B cell (primary cell): Measurements from ENCODE around the gene C6orf47. TPM values are rescaled to one million over a fixed set of nuclear protein-coding genes. Genes with fewer than 3 reads are reported as not detected.
A peak's percentile ranks its signal among the peaks of the same experiment; 100 is the strongest.

Experiments used
- ATAC-seq: fragments of 200-7000 bp; cut with Tn5 transposase; one replicate; pipeline ENCODE4 v1.10.0; 2021; ENCODE audit warnings: low read depth, mild to moderate bottlenecking, moderate number of reproducible peaks, moderate library complexity
- CTCF ChIA-PET: fragments of 350-600 bp; sonication (Branson Sonifier 250); formaldehyde crosslinking; loops from one replicate; lab custom pipeline; 2021; ENCODE audit warnings: antibody characterized with exemption, inconsistent platforms; lab: Charles Lee
- POLR2A ChIA-PET: fragments of 350-600 bp; sonication (Branson Sonifier 250); formaldehyde crosslinking; loops from one replicate; lab custom pipeline; 2021; ENCODE audit warnings: antibody characterized with exemption; lab: Charles Lee
- DNase-seq: peaks from one replicate; pipeline ENCODE4 v3.0.0; 2013
- H2AFZ ChIP-seq: 2 replicates; pipeline ENCODE4 v1.6.1; 2012; ENCODE audit warnings: mild to moderate bottlenecking, low read depth, low read length; ENCODE audit not compliant: insufficient read depth, poor library complexity, severe bottlenecking
- H3K27ac ChIP-seq, 2 donors: 1 replicate in 1 of 2; 2 replicates in 1 of 2; pipeline ENCODE4 v1.5.1; 2012 to 2013; ENCODE audit warnings: low read length in 2 of 2, mild to moderate bottlenecking in 2 of 2, moderate library complexity in 1 of 2
- H3K27me3 ChIP-seq, 4 experiments: fragments of 200-600 bp in 1 of 4; sonication (generic) in 1 of 4; replicated peaks in 1 of 4; 1 replicate in 2 of 4; 2 replicates in 2 of 4; pipeline versions ENCODE4 v1.6.1 to v1.7.0; 2013 to 2016; ENCODE audit warnings: low read length in 3 of 4, mild to moderate bottlenecking in 2 of 4, mixed read lengths in 1 of 4, moderate library complexity in 1 of 4; ENCODE audit not compliant: insufficient read depth in 4 of 4, control insufficient read depth in 3 of 4; ENCODE audit errors: control extremely low read depth in 1 of 4
- H3K36me3 ChIP-seq, 2 experiments: replicated peaks in 1 of 2; 1 replicate in 1 of 2; 2 replicates in 1 of 2; pipeline versions ENCODE4 v1.6.1 to v1.7.1; 2013; ENCODE audit warnings: low read length in 1 of 2; ENCODE audit not compliant: insufficient read depth in 2 of 2, control insufficient read depth in 1 of 2; ENCODE audit errors: control extremely low read depth in 1 of 2, extremely low read depth in 1 of 2
- H3K4me1 ChIP-seq, 2 donors: fragments of 200-600 bp in 1 of 2; sonication (generic) in 1 of 2; 1 replicate in 1 of 2; 2 replicates in 1 of 2; pipeline versions ENCODE4 v1.5.1 to v1.6.1; 2013 to 2017; ENCODE audit warnings: low read length in 2 of 2; ENCODE audit not compliant: control insufficient read depth in 2 of 2, insufficient read depth in 2 of 2
- H3K4me2 ChIP-seq: replicated peaks from 2 replicates; pipeline ENCODE3; 2012; ENCODE audit warnings: mild to moderate bottlenecking, low read depth, low read length; ENCODE audit not compliant: poor library complexity, severe bottlenecking
- H3K4me3 ChIP-seq, 5 experiments: fragments of 200-600 bp in 1 of 5; sonication (generic) in 1 of 5; 1 replicate in 3 of 5; 2 replicates in 2 of 5; pipeline versions ENCODE4 v1.5.1 to v1.7.0; 2011 to 2016; ENCODE audit warnings: low read length in 4 of 5, mild to moderate bottlenecking in 4 of 5, low read depth in 2 of 5, control low read depth in 1 of 5, moderate library complexity in 1 of 5; ENCODE audit not compliant: insufficient read depth in 1 of 5; ENCODE audit errors: control extremely low read depth in 1 of 5, extremely low read depth in 1 of 5
- H3K79me2 ChIP-seq: fragments of 200-600 bp; sonication (generic); one replicate; pipeline ENCODE4 v1.6.0; 2016; ENCODE audit warnings: low read length; ENCODE audit not compliant: control insufficient read depth, insufficient read depth
- H3K9ac ChIP-seq: fragments of 200-600 bp; sonication (generic); 2 replicates; pipeline ENCODE4 v1.6.1; 2017; ENCODE audit warnings: mild to moderate bottlenecking, low read length, moderate library complexity
- H3K9me3 ChIP-seq, 3 donors: one replicate each; pipeline versions ENCODE4 v1.6.1 to v1.7.1; 2013; ENCODE audit warnings: low read length in 2 of 3; ENCODE audit not compliant: control insufficient read depth in 2 of 3, insufficient read depth in 1 of 3; ENCODE audit errors: control extremely low read depth in 1 of 3
- H4K20me1 ChIP-seq: 2 replicates; pipeline ENCODE4 v1.6.0; 2012; ENCODE audit warnings: mild to moderate bottlenecking, low read length; ENCODE audit not compliant: insufficient read depth, control insufficient read depth, poor library complexity, severe bottlenecking
- H3K27ac Mint-ChIP-seq: one replicate; pipeline ENCODE4 v1.8.0; 2021; ENCODE audit warnings: mixed read lengths
- H3K27me3 Mint-ChIP-seq: one replicate; pipeline ENCODE4 v1.8.0; 2021; ENCODE audit warnings: mixed read lengths
- H3K4me1 Mint-ChIP-seq: one replicate; pipeline ENCODE4 v1.8.0; 2021; ENCODE audit warnings: mixed read lengths
- H3K4me3 Mint-ChIP-seq: one replicate; pipeline ENCODE4 v1.8.0; 2021; ENCODE audit warnings: mixed read lengths
- H3K9me3 Mint-ChIP-seq: one replicate; pipeline ENCODE4 v1.8.0; 2022; ENCODE audit warnings: mixed read lengths; ENCODE audit not compliant: insufficient read depth
- EZH2 ChIP-seq: IDR thresholded peaks from 2 replicates; pipeline ENCODE4 v1.6.1; 2012; ENCODE audit warnings: borderline replicate concordance, low read depth, mild to moderate bottlenecking, moderate library complexity, low read length; ENCODE audit not compliant: insufficient read depth, poor library complexity, severe bottlenecking
- WGBS: methylation state at CpG from one replicate; pipeline ENCODE4 v1.1.5; 2013; ENCODE audit warnings: missing lambda C conversion rate; ENCODE audit not compliant: insufficient coverage; 5-methylcytosine and 5-hydroxymethylcytosine counted together
- intact Hi-C: fragments of 100-400 bp; cut with micrococcal nuclease; formaldehyde crosslinking; loops from one replicate; pipeline ENCODE4 v1.10.0; 2022
- polyA plus RNA-seq: library from polyadenylated mRNA; depleted of rRNA; stranded (reverse); fragments of >200 nt; gene quantifications from 2 replicates; pipeline ENCODE4 v1.2.3, GENCODE V29; 2012
- total RNA-seq, 2 donors: library from RNA; stranded (reverse); fragments of 120-200 nt in 1 of 2; gene quantifications; 1 replicate in 1 of 2; 2 replicates in 1 of 2; pipeline versions ENCODE4 v1.2.3 to v1.2.4, GENCODE V29; 2013 to 2022
- TF ChIP-seq, protein P1 (sequence below): fragments of 200-600 bp; IDR thresholded peaks from one replicate; pipeline ENCODE4 v1.8.0; 2022; ENCODE audit warnings: antibody characterized with exemption, mild to moderate bottlenecking

Gene C6orf47
- total and polyA plus RNA-seq, 2 donors (not counting 1 experiment from before 2014, with no cell fraction given), result 7.6 to 34.0 TPM

DNA sequence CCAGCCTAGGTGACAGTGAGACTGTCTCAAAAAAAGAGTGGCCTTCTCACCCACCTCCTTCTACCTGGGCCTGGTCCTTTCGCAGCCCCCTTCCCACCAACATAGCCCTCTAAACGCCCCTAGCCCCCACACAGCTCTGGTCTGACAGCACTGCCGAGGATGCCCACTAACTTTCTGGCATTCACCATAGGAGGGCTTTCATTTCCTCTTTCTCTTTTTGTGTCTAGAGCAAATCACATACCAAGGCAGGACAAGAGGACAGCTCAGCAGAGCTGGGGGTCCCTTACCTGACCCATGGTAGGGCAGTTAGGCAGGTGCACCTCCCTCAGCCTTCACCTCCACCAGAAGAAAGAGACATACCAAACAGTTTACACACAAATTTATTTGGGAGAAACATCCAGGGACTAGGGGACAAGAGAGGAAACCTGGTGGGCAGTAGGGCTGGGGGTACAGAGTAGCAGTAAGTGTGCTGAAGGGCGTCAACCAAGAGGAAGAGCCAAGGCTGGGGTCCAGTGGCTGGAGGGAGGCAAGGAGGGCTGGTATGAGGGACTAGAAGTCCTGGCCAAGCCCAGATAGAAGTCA, 15.8 kb upstream of the C6orf47 start:
- Histone ChIP-seq H3K9ac (no peak overlapping the region), H3K27me3 (no peaks in the 10 kb centered on the region), H3K4me3 (no peak overlapping the region), H3K4me2 (peak overlapping the region; percentile 41), H3K9me3 (no peaks in the 10 kb centered on the region), H3K36me3 (peaks cover 5 to 11% of the 10 kb centered on the region in 2 experiments), H2AFZ (peak overlapping the region; percentile 18), H3K4me1 (peaks cover 11 to 24% of the 10 kb centered on the region in 2 donors), H3K27ac (no peak overlapping the region), H4K20me1 (no peaks in the 10 kb centered on the region), H3K79me2 (no peaks in the 10 kb centered on the region)
- Mint-ChIP-seq H3K4me1 (peaks cover 34% of the 10 kb centered on the region), H3K9me3 (no peaks in the 10 kb centered on the region), H3K27ac (peak overlapping the region; percentile 65), H3K27me3 (no peaks in the 10 kb centered on the region), H3K4me3 (no peak overlapping the region)
- no peak for TF ChIP-seq EZH2
- TF ChIP-seq, protein P1, sequence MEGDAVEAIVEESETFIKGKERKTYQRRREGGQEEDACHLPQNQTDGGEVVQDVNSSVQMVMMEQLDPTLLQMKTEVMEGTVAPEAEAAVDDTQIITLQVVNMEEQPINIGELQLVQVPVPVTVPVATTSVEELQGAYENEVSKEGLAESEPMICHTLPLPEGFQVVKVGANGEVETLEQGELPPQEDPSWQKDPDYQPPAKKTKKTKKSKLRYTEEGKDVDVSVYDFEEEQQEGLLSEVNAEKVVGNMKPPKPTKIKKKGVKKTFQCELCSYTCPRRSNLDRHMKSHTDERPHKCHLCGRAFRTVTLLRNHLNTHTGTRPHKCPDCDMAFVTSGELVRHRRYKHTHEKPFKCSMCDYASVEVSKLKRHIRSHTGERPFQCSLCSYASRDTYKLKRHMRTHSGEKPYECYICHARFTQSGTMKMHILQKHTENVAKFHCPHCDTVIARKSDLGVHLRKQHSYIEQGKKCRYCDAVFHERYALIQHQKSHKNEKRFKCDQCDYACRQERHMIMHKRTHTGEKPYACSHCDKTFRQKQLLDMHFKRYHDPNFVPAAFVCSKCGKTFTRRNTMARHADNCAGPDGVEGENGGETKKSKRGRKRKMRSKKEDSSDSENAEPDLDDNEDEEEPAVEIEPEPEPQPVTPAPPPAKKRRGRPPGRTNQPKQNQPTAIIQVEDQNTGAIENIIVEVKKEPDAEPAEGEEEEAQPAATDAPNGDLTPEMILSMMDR, result no peak
- intact Hi-C loops, result no loop called here
- CTCF ChIA-PET, result interaction anchor here (1.3 kb wide), 1 partner anchor 53 kb away, joined by 4 read pairs; the partner anchor contains the start of gene DDAH2
- POLR2A ChIA-PET, result interaction anchor here (0.5 kb wide), 2 partner anchors 211 to 1182 kb away, joined by 3 read pairs; no protein-coding TSS in a partner anchor
- WGBS, result 62% methylated on average over 4 of the region's 4 CpGs
- DNase-seq (peak; percentile 47), ATAC-seq (no peak)

DNA sequence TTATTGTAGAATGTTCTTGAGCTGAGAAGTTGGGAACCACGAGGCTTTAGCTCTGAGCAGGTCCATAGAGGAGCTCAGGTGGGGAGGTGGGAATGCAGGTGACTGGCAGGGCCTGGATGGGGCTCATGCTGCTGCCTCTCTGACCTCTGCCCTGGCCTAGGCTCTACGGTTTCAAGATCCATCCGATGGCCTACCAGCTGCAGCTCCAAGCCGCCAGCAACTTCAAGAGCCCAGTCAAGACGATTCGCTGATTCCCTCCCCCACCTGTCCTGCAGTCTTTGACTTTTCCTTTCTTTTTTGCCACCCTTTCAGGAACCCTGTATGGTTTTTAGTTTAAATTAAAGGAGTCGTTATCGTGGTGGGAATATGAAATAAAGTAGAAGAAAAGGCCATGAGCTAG, 9.1 kb upstream of the C6orf47 start, which contains the start of gene LY6G5B:
TSS of gene LY6G5B (plus strand) at position 301 of the 400 bp plus-strand sequence. CDS start 975 bp downstream, outside the sequence.
- Histone ChIP-seq H3K36me3 (peaks cover 22 to 57% of the 10 kb centered on the region in 2 experiments), H3K4me2 (no peak within 1 kb of the TSS), H2AFZ (no peak within 1 kb of the TSS), H3K4me3 (no peak within 1 kb of the TSS), H3K9ac (no peak within 1 kb of the TSS), H3K27ac (no peak within 1 kb of the TSS), H4K20me1 (peaks cover 28% of the 10 kb centered on the region), H3K9me3 (no peaks in the 10 kb centered on the region), H3K27me3 (no peaks in the 10 kb centered on the region), H3K79me2 (peaks cover 40% of the 10 kb centered on the region), H3K4me1 (peaks cover 7 to 15% of the 10 kb centered on the region in 2 donors)
- peaks cover 24% of the 10 kb centered on the region for H3K4me1 Mint-ChIP-seq
- TF ChIP-seq EZH2, result no peak
- TF ChIP-seq, protein P1, result no peak
- POLR2A ChIA-PET, result interaction anchor here (0.6 kb wide), 2 partner anchors 197 to 209 kb away, joined by 3 to 4 read pairs; no protein-coding TSS in a partner anchor
- intact Hi-C loops, result loop anchor here (5.0 kb wide), 6 partner anchors 33 to 528 kb away; partner anchors contain the start of genes ABHD16A, AGPAT1, CLIC1 and RNF5
- WGBS, result 96% methylated on average over 5 of the region's 8 CpGs
- no peak for DNase-seq
- no peak within 1 kb of the TSS for H3K27ac Mint-ChIP-seq
- no peak within 1 kb of the TSS for H3K4me3 Mint-ChIP-seq
- no peak for ATAC-seq
- CTCF ChIA-PET, result no interaction called here
- no peaks in the 10 kb centered on the region for H3K9me3 Mint-ChIP-seq
- H3K27me3 Mint-ChIP-seq, result no peaks in the 10 kb centered on the region
